Measurements from ENCODE around the gene LMOD1.

Gene LMOD1

DNA sequence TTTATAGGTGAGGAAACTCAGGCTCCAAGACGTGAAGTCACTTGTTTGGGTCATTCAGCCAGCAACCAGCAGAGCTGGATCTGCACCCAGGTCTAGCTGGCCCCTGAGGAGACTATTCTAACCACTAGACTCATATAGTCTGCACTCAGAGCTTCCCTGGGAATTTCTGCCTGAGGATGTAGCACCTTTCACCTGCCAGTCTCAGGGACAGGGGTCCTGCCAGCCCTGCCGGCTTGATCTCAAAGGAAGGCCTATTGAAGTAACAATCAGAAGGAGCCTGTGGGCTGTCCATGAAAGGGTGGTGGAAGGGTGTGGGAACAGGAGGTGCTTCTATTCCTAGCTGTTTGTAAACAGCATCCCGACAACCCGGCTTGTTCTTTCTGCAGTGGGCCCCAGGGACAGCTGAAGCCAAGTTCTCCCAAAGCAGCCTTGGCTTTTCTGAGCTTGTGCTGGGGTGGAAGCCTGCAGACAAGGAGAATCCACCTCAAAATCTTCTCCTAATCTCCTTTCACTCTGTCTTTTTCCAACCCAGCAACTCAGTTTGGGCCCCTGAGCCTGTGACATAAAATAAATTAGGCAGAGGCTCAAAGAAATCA, 7.8 kb downstream of the LMOD1 start (continued):
- TF ChIP-seq, protein P1, sequence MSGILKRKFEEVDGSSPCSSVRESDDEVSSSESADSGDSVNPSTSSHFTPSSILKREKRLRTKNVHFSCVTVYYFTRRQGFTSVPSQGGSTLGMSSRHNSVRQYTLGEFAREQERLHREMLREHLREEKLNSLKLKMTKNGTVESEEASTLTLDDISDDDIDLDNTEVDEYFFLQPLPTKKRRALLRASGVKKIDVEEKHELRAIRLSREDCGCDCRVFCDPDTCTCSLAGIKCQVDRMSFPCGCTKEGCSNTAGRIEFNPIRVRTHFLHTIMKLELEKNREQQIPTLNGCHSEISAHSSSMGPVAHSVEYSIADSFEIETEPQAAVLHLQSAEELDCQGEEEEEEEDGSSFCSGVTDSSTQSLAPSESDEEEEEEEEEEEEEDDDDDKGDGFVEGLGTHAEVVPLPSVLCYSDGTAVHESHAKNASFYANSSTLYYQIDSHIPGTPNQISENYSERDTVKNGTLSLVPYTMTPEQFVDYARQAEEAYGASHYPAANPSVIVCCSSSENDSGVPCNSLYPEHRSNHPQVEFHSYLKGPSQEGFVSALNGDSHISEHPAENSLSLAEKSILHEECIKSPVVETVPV (CRISPR knock-in tag; IDR thresholded peaks at IDR 0.05): no peak

DNA sequence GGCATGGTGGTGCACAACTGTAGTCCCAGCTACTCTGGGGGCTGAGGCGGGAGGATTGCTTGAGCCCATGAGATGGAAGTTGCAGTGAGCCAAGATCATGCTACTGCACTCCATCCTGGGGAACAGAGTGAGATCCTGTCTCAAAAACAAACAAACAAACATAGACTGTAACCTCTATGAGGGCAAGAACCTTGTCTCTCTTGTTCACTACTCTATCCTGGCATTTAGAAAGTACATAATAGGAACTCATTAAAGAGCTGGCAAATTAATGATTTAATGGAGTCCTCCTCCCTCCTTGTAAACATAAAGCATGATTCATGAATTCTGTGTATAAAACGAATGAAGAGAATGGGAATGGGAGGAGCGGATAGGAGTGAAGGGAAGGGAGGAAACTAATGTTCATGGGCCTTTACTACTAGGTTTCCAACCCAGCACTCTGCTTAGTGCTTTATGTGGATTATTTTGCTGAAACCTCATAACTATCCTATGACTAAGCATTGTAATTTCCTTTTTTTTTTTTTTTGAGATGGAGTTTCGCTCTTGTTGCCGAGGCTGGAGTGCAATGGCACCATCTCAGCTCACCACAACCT, 8.6 kb downstream of the LMOD1 start:
- TF ChIP-seq, protein P1 (CRISPR knock-in tag; IDR thresholded peaks at IDR 0.05): no peak
- TF ChIP-seq, protein P2, sequence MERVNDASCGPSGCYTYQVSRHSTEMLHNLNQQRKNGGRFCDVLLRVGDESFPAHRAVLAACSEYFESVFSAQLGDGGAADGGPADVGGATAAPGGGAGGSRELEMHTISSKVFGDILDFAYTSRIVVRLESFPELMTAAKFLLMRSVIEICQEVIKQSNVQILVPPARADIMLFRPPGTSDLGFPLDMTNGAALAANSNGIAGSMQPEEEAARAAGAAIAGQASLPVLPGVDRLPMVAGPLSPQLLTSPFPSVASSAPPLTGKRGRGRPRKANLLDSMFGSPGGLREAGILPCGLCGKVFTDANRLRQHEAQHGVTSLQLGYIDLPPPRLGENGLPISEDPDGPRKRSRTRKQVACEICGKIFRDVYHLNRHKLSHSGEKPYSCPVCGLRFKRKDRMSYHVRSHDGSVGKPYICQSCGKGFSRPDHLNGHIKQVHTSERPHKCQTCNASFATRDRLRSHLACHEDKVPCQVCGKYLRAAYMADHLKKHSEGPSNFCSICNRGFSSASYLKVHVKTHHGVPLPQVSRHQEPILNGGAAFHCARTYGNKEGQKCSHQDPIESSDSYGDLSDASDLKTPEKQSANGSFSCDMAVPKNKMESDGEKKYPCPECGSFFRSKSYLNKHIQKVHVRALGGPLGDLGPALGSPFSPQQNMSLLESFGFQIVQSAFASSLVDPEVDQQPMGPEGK (CRISPR knock-in tag; IDR thresholded peaks at IDR 0.05; ENCODE audit: borderline replicate concordance): no peak
- TF ChIP-seq OSR1 (CRISPR knock-in tag; IDR thresholded peaks at IDR 0.05): no peak
- TF ChIP-seq ZNF70 (CRISPR knock-in tag; IDR thresholded peaks at IDR 0.05): no peak
- no peak for TF ChIP-seq TCF4 (CRISPR knock-in tag; IDR thresholded peaks at IDR 0.05; ENCODE audit: borderline replicate concordance)
- TF ChIP-seq, protein P3, sequence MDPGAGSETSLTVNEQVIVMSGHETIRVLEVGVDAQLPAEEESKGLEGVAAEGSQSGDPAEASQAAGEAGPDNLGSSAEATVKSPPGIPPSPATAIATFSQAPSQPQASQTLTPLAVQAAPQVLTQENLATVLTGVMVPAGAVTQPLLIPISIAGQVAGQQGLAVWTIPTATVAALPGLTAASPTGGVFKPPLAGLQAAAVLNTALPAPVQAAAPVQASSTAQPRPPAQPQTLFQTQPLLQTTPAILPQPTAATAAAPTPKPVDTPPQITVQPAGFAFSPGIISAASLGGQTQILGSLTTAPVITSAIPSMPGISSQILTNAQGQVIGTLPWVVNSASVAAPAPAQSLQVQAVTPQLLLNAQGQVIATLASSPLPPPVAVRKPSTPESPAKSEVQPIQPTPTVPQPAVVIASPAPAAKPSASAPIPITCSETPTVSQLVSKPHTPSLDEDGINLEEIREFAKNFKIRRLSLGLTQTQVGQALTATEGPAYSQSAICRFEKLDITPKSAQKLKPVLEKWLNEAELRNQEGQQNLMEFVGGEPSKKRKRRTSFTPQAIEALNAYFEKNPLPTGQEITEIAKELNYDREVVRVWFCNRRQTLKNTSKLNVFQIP (CRISPR knock-in tag; IDR thresholded peaks at IDR 0.05; ENCODE audit: borderline replicate concordance, low read depth): no peak
- no peak for TF ChIP-seq ZNF565 (CRISPR knock-in tag; conservative IDR thresholded peaks at IDR 0.05; ENCODE audit: low read depth)
- TF ChIP-seq BACH2 (CRISPR knock-in tag; IDR thresholded peaks at IDR 0.05; ENCODE audit: borderline replicate concordance): no peak
- TF ChIP-seq RARB (CRISPR knock-in tag; IDR thresholded peaks at IDR 0.05): no peak
- peak; percentile 87 for ATAC-seq

DNA sequence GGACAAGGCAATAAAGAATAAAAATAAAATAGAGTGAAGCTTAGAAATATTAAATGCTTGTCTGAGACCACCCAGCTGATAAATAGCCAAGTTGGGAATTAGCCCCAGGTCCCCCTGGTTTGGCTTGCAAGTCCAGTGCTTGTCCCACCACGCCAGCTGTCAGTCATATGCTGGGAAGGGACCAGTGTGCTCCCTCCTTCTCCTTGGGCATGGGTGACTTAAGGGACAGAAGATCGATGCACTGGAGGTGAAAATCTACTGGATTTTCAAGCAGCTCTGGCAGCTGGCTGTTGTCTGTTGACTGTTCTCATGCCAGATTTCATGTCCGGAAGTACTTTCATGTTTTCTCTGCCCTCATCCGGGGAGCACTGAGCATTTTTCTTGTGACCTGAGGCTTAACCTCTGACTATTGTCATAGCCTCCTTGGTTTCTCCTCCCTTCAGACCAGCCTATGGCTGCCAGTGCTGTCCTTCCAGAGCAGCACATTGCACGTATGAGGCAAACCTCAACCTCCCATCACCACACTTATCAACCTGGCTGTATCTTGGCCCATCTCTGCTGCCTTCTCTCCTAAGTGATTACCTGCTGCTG, 12.4 kb downstream of the LMOD1 start:
- TF ChIP-seq SNAI2 (CRISPR knock-in tag; IDR thresholded peaks at IDR 0.05) (no peak), ZNF565 (CRISPR knock-in tag; conservative IDR thresholded peaks at IDR 0.05; ENCODE audit: low read depth) (no peak), GLIS3 (CRISPR knock-in tag; IDR thresholded peaks at IDR 0.05) (no peak)
- ATAC-seq: no peak

DNA sequence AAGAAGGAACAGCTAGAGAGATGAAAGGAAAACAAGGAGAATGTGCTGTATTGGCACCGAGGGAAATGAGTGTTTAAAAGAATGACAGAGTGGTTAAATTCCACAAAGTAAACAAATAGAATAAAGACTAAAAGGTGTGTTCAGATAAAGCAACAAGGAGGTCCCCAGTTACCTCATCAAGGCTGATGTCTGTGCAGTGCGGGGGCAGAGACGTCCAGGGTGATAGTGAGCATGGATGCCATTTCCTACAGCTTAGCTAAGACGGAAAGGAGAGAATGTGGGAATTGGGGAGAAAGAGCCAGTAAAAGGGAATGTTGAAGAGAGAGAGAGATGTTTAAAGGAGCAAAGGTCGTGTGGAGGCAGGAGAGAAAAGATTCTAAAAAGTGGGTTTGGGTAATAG, 15.5 kb downstream of the LMOD1 start:
- TF ChIP-seq, protein P1 (CRISPR knock-in tag; IDR thresholded peaks at IDR 0.05): no peak
- TF ChIP-seq ZFP30 (CRISPR knock-in tag; IDR thresholded peaks at IDR 0.05) (no peak), TOX (CRISPR knock-in tag; IDR thresholded peaks at IDR 0.05; ENCODE audit: borderline replicate concordance) (no peak), ZFP3 (CRISPR knock-in tag; IDR thresholded peaks at IDR 0.05) (no peak), RARB (CRISPR knock-in tag; IDR thresholded peaks at IDR 0.05) (no peak), BACH2 (CRISPR knock-in tag; IDR thresholded peaks at IDR 0.05; ENCODE audit: borderline replicate concordance) (no peak), GLIS3 (CRISPR knock-in tag; IDR thresholded peaks at IDR 0.05) (no peak)
- TF ChIP-seq, protein P4, sequence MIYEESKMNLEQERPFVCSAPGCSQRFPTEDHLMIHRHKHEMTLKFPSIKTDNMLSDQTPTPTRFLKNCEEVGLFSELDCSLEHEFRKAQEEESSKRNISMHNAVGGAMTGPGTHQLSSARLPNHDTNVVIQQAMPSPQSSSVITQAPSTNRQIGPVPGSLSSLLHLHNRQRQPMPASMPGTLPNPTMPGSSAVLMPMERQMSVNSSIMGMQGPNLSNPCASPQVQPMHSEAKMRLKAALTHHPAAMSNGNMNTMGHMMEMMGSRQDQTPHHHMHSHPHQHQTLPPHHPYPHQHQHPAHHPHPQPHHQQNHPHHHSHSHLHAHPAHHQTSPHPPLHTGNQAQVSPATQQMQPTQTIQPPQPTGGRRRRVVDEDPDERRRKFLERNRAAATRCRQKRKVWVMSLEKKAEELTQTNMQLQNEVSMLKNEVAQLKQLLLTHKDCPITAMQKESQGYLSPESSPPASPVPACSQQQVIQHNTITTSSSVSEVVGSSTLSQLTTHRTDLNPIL (CRISPR knock-in tag; IDR thresholded peaks at IDR 0.05; ENCODE audit: low read depth): no peak
- ATAC-seq: no peak
